Mesenchymal stem cell (in vitro differentiated cells and primary cell): ENCODE measurements around the gene LIPC.
A peak's percentile ranks its signal among the peaks of the same experiment; 100 is the strongest.

Experiments used
- DNase-seq: peaks from one replicate; pipeline ENCODE4 v3.0.0-alpha.2; 2013
- H2AFZ ChIP-seq: one replicate; pipeline ENCODE4 v1.6.1; 2013; ENCODE audit warnings: low read depth, mild to moderate bottlenecking, control low read depth, inconsistent platforms, low read length, moderate library complexity
- H2AK5ac ChIP-seq: 2 replicates; pipeline ENCODE4 v1.6.1; 2013; ENCODE audit warnings: low read length, moderate library complexity, mild to moderate bottlenecking, inconsistent platforms; ENCODE audit not compliant: severe bottlenecking
- H2BK120ac ChIP-seq: one replicate; pipeline ENCODE4 v1.6.1; 2013; ENCODE audit warnings: low read depth, mild to moderate bottlenecking, inconsistent platforms, low read length, moderate library complexity
- H2BK12ac ChIP-seq, 2 experiments: one replicate each; pipeline ENCODE4 v1.6.1; 2013; ENCODE audit warnings: inconsistent platforms in 2 of 2, low read length in 2 of 2, mild to moderate bottlenecking in 2 of 2, moderate library complexity in 2 of 2, control low read depth in 1 of 2
- H2BK15ac ChIP-seq: one replicate; pipeline ENCODE4 v1.6.1; 2013; ENCODE audit warnings: mild to moderate bottlenecking, low read depth, inconsistent platforms; ENCODE audit not compliant: poor library complexity, severe bottlenecking
- H2BK5ac ChIP-seq: 2 replicates; pipeline ENCODE4 v1.6.1; 2013; ENCODE audit warnings: low read depth, mild to moderate bottlenecking, low read length, control low read depth, inconsistent platforms; ENCODE audit not compliant: poor library complexity, severe bottlenecking
- H3K14ac ChIP-seq, 2 experiments: one replicate each; pipeline ENCODE4 v1.6.1; 2013; ENCODE audit warnings: inconsistent platforms in 2 of 2, low read length in 2 of 2, control low read depth in 1 of 2, mild to moderate bottlenecking in 1 of 2, moderate library complexity in 1 of 2
- H3K18ac ChIP-seq, 2 experiments: one replicate each; pipeline ENCODE4 v1.6.1; 2013; ENCODE audit warnings: inconsistent platforms in 2 of 2, low read length in 2 of 2, control low read depth in 1 of 2, low read depth in 1 of 2, mild to moderate bottlenecking in 1 of 2
- H3K23ac ChIP-seq, 2 experiments: one replicate each; pipeline ENCODE4 v1.6.1; 2013; ENCODE audit warnings: inconsistent platforms in 2 of 2, low read length in 2 of 2, mild to moderate bottlenecking in 2 of 2, moderate library complexity in 2 of 2, control low read depth in 1 of 2
- H3K27ac ChIP-seq: 2 replicates; pipeline ENCODE4 v1.5.1; 2013; ENCODE audit warnings: mild to moderate bottlenecking, moderate library complexity, low read length, control low read depth, inconsistent platforms; ENCODE audit not compliant: poor library complexity, severe bottlenecking
- H3K27me3 ChIP-seq, 2 experiments: 2 replicates each; pipeline versions ENCODE4 v1.6.1 to v1.7.0; 2013; ENCODE audit warnings: low read length in 2 of 2, mild to moderate bottlenecking in 2 of 2, moderate library complexity in 2 of 2, control low read depth in 1 of 2, inconsistent platforms in 1 of 2; ENCODE audit not compliant: control insufficient read depth in 1 of 2, insufficient read depth in 1 of 2
- H3K36me3 ChIP-seq, 2 experiments: 2 replicates each; pipeline versions ENCODE4 v1.6.1 to v1.7.0; 2013; ENCODE audit warnings: low read length in 2 of 2, control low read depth in 1 of 2, inconsistent platforms in 1 of 2, low read depth in 1 of 2, mild to moderate bottlenecking in 1 of 2; ENCODE audit not compliant: insufficient read depth in 2 of 2, control insufficient read depth in 1 of 2
- H3K4ac ChIP-seq, 2 experiments: one replicate each; pipeline ENCODE4 v1.6.1; 2013; ENCODE audit warnings: inconsistent platforms in 2 of 2, low read length in 2 of 2, mild to moderate bottlenecking in 2 of 2, moderate library complexity in 2 of 2, control low read depth in 1 of 2, low read depth in 1 of 2
- H3K4me1 ChIP-seq: 2 replicates; pipeline ENCODE4 v1.6.1; 2013; ENCODE audit warnings: low read depth, low read length, control low read depth; ENCODE audit not compliant: control insufficient read depth, insufficient read depth
- H3K4me2 ChIP-seq: 2 replicates; pipeline ENCODE4 v1.6.1; 2013; ENCODE audit warnings: low read length, mild to moderate bottlenecking, inconsistent platforms; ENCODE audit not compliant: poor library complexity, severe bottlenecking
- H3K4me3 ChIP-seq, 2 experiments: 2 replicates each; pipeline versions ENCODE4 v1.5.1 to v1.7.0; 2013; ENCODE audit warnings: low read length in 2 of 2, mild to moderate bottlenecking in 2 of 2, control low read depth in 1 of 2, low read depth in 1 of 2; ENCODE audit not compliant: insufficient read depth in 1 of 2
- H3K79me1 ChIP-seq: replicated peaks from 2 replicates; pipeline ENCODE4 v1.6.1; 2013; ENCODE audit warnings: mild to moderate bottlenecking, control low read depth, low read length, inconsistent platforms; ENCODE audit not compliant: poor library complexity, severe bottlenecking
- H3K9ac ChIP-seq: 2 replicates; pipeline ENCODE4 v1.7.0; 2013; ENCODE audit warnings: mild to moderate bottlenecking, low read length, moderate library complexity
- H3K9me3 ChIP-seq: 2 replicates; pipeline ENCODE4 v1.7.0; 2013; ENCODE audit warnings: mild to moderate bottlenecking, low read length; ENCODE audit not compliant: control insufficient read depth
- H4K8ac ChIP-seq: one replicate; pipeline ENCODE4 v1.6.1; 2013; ENCODE audit warnings: inconsistent platforms, mild to moderate bottlenecking, low read length, moderate library complexity
- H4K91ac ChIP-seq: one replicate; pipeline ENCODE4 v1.6.1; 2013; ENCODE audit warnings: mild to moderate bottlenecking, low read length, inconsistent platforms
- WGBS: methylation state at CpG from one replicate; pipeline ENCODE4 v1.1.7; 2013; ENCODE audit warnings: mixed read lengths; 5-methylcytosine and 5-hydroxymethylcytosine counted together

LIPC gene

GRCh38 chr15:58407236-58407775 is 24.5 kb upstream of the LIPC start:
- Histone ChIP-seq H3K4ac (no peak overlapping the region), H2BK120ac (no peak overlapping the region), H3K14ac (no peak overlapping the region), H3K27me3 (no peaks in the 10 kb centered on the region), H2BK5ac (no peak overlapping the region), H2AFZ (no peak overlapping the region), H3K4me1 (no peaks in the 10 kb centered on the region), H4K91ac (no peak overlapping the region), H3K4me2 (no peak overlapping the region), H3K36me3 (no peaks in the 10 kb centered on the region), H3K18ac (no peak overlapping the region), H4K8ac (no peak overlapping the region), H3K9me3 (no peaks in the 10 kb centered on the region), H2BK15ac (no peak overlapping the region), H3K4me3 (no peak overlapping the region), H2AK5ac (no peak overlapping the region), H3K79me1 (no peaks in the 10 kb centered on the region), H3K23ac (no peak overlapping the region), H3K9ac (no peak overlapping the region), H3K27ac (no peak overlapping the region), H2BK12ac (peak overlapping the region in 1 of 2 experiments; percentile 37)
- WGBS: 79% methylated on average over 1 of the region's 1 CpG
- no peak for DNase-seq

DNA sequence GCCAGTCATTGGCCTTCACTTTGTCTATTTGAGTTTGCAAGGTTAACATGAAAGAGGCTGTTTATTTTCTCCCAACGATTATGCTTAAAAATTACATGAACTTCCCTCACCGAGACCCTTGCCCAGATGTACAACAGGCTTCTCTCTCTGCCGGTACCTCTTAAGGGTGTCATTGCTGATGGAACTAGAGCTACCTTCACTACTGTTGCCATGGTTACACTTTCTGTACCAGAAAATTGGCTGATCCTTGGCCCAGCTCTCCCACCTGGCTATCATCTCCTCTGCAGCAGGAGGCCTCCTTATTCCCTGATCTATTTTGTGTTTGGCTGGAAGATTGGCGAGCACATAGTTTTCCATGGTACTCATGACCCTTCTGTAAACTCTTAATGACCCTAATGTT is 24.0 kb upstream of the LIPC start:
- Histone ChIP-seq H2AK5ac (no peak overlapping the region), H4K8ac (no peak overlapping the region), H3K9ac (no peak overlapping the region), H3K23ac (no peak overlapping the region), H3K18ac (no peak overlapping the region), H2BK12ac (no peak overlapping the region), H2BK15ac (no peak overlapping the region), H3K79me1 (no peaks in the 10 kb centered on the region), H3K4me1 (no peaks in the 10 kb centered on the region), H3K4me2 (no peak overlapping the region), H3K4me3 (no peak overlapping the region), H3K4ac (no peak overlapping the region), H3K36me3 (no peaks in the 10 kb centered on the region), H3K9me3 (no peaks in the 10 kb centered on the region), H2BK5ac (no peak overlapping the region), H4K91ac (no peak overlapping the region), H2AFZ (no peak overlapping the region), H3K27ac (no peak overlapping the region), H2BK120ac (no peak overlapping the region), H3K27me3 (no peaks in the 10 kb centered on the region), H3K14ac (no peak overlapping the region)
- 95% methylated on average over 4 of the region's 4 CpGs for WGBS
- no peak for DNase-seq

- Histone ChIP-seq H4K91ac (no peak overlapping the region), H3K79me1 (no peaks in the 10 kb centered on the region), H3K23ac (no peak overlapping the region), H4K8ac (no peak overlapping the region), H3K14ac (no peak overlapping the region), H3K9me3 (no peaks in the 10 kb centered on the region), H2BK15ac (no peak overlapping the region), H3K27me3 (no peaks in the 10 kb centered on the region), H2AFZ (no peak overlapping the region), H2BK5ac (no peak overlapping the region), H3K9ac (peak overlapping the region; percentile 73), H3K4me1 (no peaks in the 10 kb centered on the region), H3K36me3 (no peaks in the 10 kb centered on the region), H3K4me3 (no peak overlapping the region), H2BK120ac (no peak overlapping the region), H3K18ac (no peak overlapping the region), H2BK12ac (no peak overlapping the region), H2AK5ac (no peak overlapping the region), H3K27ac (no peak overlapping the region), H3K4ac (no peak overlapping the region), H3K4me2 (no peak overlapping the region)
- DNase-seq: no peak
Observed at GRCh38 chr15:58409861-58410260, 21.9 kb upstream of the LIPC start.

GRCh38 chr15:58410353-58410752 is 21.4 kb upstream of the LIPC start:
- H2AFZ ChIP-seq: no peak overlapping the region
- peak overlapping the region; percentile 73 for H3K9ac ChIP-seq
- H3K79me1 ChIP-seq: no peaks in the 10 kb centered on the region
- H3K36me3 ChIP-seq: no peaks in the 10 kb centered on the region
- H3K18ac ChIP-seq: no peak overlapping the region
- no peak overlapping the region for H2BK5ac ChIP-seq
- no peak for DNase-seq
- peak overlapping the region in 1 of 2 experiments; percentile 67 for H3K4me3 ChIP-seq
- no peak overlapping the region for H2AK5ac ChIP-seq
- H3K9me3 ChIP-seq: no peaks in the 10 kb centered on the region
- H3K4me2 ChIP-seq: no peak overlapping the region
- H3K4me1 ChIP-seq: no peaks in the 10 kb centered on the region
- no peak overlapping the region for H2BK120ac ChIP-seq
- no peak overlapping the region for H3K4ac ChIP-seq
- 94% methylated on average over 4 of the region's 4 CpGs for WGBS
- no peak overlapping the region for H2BK15ac ChIP-seq
- no peak overlapping the region for H3K23ac ChIP-seq
- no peak overlapping the region for H3K27ac ChIP-seq
- no peak overlapping the region for H2BK12ac ChIP-seq
- H4K91ac ChIP-seq: no peak overlapping the region
- no peak overlapping the region for H3K14ac ChIP-seq
- H4K8ac ChIP-seq: no peak overlapping the region
- H3K27me3 ChIP-seq: no peaks in the 10 kb centered on the region
